Fibroblast of skin of right biceps (primary cell): ENCODE data around the gene MTRFR.
"Not testable (repeated sequence)": the region's sequence is repeated elsewhere in the genome, so short reads cannot be mapped to it uniquely, and the experiment has no call there.

Experiments used
- DNase-seq: peaks from one replicate; pipeline ENCODE4 v3.0.0-alpha.2; 2013

MTRFR gene

DNA sequence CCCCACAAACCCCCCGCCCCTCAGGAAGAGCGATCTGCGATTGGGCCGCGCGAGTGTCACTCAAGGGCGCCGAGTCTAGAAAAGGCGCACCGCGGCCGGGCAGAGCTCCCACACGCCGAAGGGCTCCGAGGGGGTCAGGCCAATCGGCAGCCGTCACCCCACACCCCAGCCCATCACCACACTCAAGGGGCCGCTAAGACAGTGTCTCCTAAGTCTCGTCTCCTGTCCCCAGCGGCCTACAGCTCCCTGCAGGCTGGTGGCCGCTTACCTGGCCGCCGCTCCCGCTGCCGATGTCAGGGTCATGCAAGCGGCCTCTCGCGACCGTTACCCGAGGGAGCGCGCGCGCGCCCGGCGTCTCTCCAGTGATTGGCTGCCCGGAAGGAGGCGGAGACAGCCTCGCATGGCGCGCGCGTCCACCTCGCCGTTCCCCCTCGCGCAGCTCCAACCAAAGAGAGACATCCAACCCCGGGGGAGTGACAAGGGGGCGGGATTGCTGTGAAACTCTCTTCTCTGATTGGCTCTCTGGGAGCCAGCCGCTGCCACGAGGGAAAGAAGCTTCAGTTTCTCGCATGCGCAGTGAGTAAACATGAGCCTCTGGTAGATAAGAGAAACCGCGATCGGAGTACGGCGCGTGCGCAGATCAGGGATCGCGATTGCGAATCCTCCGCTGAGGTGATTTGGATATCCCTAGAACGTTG, at the start of gene MTRFR, which contains the start of gene MPHOSPH9:
TSS of gene MTRFR (plus strand) at position 630 of the 698 bp plus-strand sequence. CDS start 20,239 bp downstream, outside the sequence.
TSS of gene MPHOSPH9 (minus strand) at position 335 of the 698 bp plus-strand sequence. CDS start 2,777 bp downstream, outside the sequence.
- peak; percentile 100 for DNase-seq

- no peak for DNase-seq
These were observed 45.6 kb upstream of the MTRFR start for GRCh38 chr12:123187637-123188036.

GRCh38 chr12:123199936-123200335, 33.3 kb upstream of the MTRFR start:
- DNase-seq, result no peak

- DNase-seq, result no peak
These were observed 32.8 kb upstream of the MTRFR start for GRCh38 chr12:123200414-123200813.

DNA sequence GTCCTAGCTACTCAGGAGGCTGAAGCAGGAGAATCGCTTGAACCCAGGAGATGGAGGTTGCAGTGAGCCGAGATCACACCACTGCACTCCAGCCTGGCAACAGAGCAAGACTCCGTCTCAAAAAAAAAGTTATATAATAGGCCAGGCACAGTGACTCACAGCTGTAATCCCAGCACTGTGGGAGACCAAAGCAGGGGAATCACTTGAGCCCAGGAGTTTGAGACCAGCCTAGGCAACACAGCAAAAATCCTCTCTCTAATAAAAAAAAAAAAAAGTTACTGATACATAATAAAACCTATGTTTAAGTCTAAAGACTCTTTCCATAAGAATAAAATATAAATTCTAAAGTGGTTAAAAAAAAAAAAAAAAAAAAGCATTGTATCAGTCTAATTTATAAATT, 26.4 kb upstream of the MTRFR start:
- peak; percentile 5 for DNase-seq

DNA sequence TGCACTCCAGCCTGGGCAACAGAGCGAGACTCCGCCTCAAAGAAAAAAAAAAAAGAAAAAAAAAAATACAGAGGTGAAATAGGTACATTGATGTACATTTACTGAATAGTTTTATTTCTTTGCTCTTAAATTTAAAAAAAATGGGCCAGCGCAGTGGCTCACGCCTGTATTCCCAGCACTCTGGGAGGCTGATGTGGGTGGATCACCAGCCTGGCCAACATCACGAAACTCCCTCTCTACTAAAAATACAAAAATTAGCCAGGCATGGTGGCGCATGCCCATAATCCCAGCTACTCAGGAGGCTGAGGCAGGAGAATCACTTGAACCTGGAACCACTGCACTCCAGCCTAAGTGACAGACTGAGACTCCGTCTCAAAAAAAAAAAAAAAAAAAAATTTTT, 25.4 kb upstream of the MTRFR start:
- DNase-seq, result not testable (repeated sequence)

DNA sequence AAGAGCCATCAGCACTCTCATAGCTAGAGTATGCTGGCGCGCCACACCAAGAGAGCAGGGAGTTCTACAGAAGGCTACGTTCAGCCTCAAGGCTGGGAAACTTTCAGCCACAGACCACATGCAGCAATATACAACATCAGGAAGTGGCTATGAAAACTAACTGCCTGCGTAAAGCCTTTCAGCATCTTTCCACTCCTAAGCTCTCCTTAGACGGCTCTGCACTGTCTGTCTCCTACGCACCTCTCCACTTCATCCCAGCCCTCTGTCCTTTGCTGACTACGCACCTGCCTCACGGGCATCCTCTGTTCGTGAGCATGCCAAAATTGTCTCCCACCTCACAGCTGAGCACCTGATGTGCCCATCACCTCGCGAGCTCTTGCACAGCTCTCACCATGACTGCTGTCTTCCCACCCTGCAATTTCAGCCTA, 10.0 kb upstream of the MTRFR start:
- DNase-seq, result no peak

GRCh38 chr12:123225443-123225842, 7.8 kb upstream of the MTRFR start:
- DNase-seq, result no peak

DNA sequence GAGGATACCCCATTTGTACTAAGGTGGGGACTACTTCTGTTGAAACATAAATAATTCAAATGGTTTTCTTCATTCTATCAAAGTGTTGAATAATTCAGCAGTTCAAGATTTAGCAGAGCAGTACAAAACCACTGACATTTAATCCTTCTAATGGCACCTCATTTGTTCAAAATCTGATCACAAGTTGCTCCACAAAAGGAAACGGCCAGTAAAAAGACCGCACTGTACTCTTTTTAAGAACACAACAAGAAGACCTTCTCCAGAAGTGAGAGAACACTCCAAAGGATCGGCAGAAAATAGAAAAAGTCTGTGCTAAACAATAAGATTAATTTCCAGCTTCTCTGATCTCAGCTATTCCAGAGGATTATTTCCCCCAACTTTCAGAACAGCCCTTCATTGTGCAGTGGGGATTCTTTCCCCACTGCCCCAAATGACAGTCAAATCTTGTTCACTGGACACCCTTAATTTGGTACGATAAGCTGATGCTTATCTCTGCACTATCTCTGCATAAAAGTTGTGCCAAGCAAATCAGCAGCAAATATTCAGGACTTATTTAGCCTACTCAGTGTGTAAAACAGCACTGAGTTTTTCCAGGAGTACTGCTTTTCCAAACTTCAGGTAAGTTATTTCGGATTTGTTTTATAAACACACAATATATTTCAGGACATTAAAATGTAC, 5.5 kb upstream of the MTRFR start:
- no peak for DNase-seq

DNA sequence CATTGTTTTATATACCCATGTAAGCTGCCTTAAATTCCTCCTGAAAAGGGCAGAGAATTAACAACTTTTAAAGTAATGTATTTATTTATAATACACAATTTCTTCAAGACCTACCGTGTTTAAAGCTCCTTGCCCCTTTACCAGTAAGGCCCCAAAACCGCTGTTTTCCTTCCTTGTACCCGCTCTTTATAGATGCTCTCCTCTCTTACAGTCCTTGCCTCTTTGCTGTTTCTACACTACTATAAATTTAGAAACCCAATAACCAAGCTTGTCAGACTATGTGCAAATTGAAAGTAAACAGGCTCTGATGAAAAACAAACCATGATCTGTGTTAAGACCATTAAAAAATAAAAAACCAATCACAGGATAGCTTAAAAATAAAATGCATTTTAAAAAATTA, 4.2 kb upstream of the MTRFR start:
- no peak for DNase-seq

- no peak for DNase-seq
These were observed 1.3 kb upstream of the MTRFR start for GRCh38 chr12:123231931-123232330.

DNA sequence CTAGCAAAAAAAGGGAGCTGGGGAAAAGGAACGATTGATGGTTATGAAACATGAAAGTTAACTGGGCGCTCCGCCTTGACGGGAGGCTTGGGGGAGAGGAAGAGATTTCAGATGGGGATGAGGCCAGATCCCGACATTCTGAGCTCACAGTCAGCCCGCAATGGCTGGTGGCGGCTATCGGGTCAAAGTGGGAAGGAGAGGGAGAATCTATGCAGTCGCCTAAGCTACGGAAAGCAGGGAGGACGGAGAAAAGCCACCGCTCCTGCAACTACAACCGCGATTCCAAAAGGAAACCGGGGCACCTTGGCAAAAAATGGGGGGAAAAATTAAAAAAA, 797 bp upstream of the MTRFR start:
- no peak for DNase-seq

GRCh38 chr12:123233505-123234308, 471 bp downstream of the MTRFR start:
- DNase-seq, result no peak

GRCh38 chr12:123237646-123238329, 4.6 kb downstream of the MTRFR start:
- DNase-seq, result peak; percentile 64

GRCh38 chr12:123238330-123238682, 5.1 kb downstream of the MTRFR start:
- DNase-seq, result no peak

GRCh38 chr12:123238961-123239360, 5.7 kb downstream of the MTRFR start:
- DNase-seq, result no peak

GRCh38 chr12:123242116-123242904, 9.1 kb downstream of the MTRFR start:
- no peak for DNase-seq

DNA sequence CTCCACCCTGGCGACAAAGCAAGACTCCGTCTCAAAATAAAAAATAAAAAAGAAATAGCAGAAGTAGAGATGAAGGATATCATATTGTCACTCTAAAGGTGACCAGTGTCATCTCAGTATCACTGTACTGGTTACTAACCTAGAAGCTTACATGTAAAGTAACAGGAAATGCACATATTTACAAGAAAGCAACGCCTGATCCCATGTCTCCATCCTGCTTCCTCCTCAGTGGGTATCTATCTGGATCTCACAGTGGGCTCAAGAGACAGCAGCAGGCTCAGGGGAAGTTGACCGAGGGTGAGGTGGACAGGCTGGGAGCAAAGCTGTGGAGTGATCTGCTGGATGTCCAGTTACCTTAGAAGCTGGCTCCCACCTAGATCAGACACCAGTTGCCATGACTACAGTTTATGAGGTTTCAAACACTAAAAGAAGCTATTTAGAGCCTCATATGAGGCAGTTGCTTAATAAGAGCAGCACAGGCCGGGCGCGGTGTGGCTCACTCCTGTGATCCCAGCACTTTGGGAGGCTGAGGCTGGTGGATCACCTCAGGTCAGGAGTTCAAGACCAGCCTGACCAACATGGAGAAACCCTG, 10.5 kb downstream of the MTRFR start:
- DNase-seq, result no peak

DNA sequence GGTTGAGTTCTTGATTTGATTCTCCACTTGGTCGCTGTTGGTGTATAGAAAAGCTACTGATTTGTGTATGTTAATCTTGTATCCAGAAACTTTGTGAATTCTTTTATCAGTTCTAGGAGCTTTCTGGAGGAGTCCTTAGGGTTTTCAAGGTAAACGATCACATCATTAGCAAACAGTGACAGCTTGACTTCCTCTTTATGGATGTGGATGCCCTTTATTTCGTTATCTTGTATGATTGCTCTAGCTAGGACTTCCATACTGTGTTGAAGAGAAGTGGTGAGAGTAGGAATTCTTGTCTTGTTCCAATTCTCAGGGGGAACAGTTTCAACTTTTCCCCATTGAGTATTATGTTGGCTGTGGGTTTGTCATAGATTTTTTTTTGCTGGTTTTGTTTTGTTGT, 12.4 kb downstream of the MTRFR start:
- no peak for DNase-seq

DNA sequence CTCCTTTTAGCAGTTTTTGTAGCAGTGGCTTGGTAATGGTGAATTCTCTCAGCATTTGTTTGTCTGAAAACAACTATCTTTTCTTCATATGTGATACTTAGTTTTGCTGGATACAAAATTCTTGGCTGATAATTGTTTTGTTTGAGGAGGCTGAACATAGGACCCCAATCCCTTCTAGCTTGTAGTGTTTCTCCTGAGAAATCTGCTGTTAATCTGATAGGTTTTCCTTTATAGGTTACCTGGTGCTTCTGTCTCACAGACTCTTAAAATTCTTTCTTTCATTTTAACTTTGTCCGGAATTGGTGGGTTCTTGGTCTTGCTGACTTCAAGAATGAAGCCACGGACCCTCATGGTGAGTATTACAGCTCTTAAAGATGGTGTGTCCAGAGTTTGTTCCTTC, 14.9 kb downstream of the MTRFR start:
- not testable (repeated sequence) for DNase-seq

GRCh38 chr12:123248996-123249741, 15.9 kb downstream of the MTRFR start:
- not testable (repeated sequence) for DNase-seq
